GM21423 (cell line): ENCODE measurements around the gene KIFAP3.
"Not testable (repeated sequence)": the region's sequence is repeated elsewhere in the genome, so short reads cannot be mapped to it uniquely, and the experiment has no call there.

Experiments used
- ATAC-seq: cut with Tn5 transposase; IDR thresholded peaks from one replicate; pipeline ENCODE4 v1.9.1; 2021; ENCODE audit warnings: mild to moderate bottlenecking, moderate library complexity; ENCODE audit not compliant: unreplicated experiment

KIFAP3 gene

GRCh38 chr1:169892176-169892926, 182.1 kb downstream of the KIFAP3 start:
- no peak for ATAC-seq

DNA sequence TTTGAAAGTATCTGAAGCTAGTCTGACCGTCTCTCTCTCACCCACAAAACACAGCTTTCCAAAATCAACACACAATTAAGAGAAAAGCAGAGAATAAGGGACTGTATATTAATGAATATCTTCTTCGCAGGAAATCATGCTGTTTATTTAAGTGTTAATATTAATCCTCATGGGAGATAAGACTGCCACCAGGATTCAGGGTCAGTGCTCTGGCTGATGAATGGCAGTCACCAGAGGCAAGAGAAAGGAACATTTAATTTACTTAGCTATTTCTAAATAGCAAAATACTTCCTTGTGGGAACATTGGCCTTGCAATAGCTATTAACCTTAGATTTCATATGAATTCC, 183.0 kb downstream of the KIFAP3 start:
- no peak for ATAC-seq

GRCh38 chr1:169890761-169891538, 183.5 kb downstream of the KIFAP3 start:
- peak; percentile 28 for ATAC-seq

DNA sequence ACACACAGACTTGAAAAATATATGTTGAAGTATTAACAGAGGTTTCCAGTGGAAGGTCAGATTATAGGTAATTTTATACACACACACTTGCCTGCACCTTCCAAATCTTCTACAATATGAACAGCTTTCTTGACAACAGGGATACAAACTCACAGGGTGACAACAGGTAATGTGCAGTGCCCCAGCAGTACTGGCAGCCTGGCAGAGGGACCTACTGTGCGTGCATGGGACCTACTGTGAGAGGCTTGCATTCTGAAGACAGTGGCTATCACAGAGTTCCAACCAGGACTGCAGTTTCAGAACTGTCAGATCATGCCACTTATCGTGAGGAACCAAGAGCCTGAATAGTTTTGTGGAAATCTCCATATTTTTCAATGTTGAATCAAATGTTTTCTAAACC, 184.6 kb downstream of the KIFAP3 start:
- ATAC-seq = no peak

DNA sequence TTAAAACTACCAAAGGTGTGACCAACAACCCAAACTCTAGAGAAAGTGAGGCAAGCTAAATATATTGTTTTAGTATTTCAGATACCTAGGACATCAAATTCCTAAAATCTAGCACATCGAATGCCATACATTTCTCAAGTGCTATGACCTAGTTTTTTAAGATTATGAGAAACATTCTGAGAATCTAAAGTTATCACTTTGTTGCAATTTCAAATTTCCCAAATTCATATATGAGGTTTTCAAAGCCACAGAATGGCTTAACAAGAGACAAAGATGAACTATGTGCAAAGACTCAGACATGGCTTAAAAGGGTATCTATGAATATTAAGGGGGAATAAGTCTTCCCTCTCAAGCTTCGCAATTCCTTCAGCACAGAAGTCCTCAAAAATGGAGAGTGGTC, 187.6 kb downstream of the KIFAP3 start:
- no peak for ATAC-seq

GRCh38 chr1:169886422-169886821, 188.1 kb downstream of the KIFAP3 start:
- no peak for ATAC-seq

GRCh38 chr1:169885207-169885606, 189.3 kb downstream of the KIFAP3 start:
- no peak for ATAC-seq

- ATAC-seq = no peak
These were observed 189.9 kb downstream of the KIFAP3 start for GRCh38 chr1:169884634-169885033.

- no peak for ATAC-seq
These were observed 192.4 kb downstream of the KIFAP3 start for GRCh38 chr1:169882039-169882511.

DNA sequence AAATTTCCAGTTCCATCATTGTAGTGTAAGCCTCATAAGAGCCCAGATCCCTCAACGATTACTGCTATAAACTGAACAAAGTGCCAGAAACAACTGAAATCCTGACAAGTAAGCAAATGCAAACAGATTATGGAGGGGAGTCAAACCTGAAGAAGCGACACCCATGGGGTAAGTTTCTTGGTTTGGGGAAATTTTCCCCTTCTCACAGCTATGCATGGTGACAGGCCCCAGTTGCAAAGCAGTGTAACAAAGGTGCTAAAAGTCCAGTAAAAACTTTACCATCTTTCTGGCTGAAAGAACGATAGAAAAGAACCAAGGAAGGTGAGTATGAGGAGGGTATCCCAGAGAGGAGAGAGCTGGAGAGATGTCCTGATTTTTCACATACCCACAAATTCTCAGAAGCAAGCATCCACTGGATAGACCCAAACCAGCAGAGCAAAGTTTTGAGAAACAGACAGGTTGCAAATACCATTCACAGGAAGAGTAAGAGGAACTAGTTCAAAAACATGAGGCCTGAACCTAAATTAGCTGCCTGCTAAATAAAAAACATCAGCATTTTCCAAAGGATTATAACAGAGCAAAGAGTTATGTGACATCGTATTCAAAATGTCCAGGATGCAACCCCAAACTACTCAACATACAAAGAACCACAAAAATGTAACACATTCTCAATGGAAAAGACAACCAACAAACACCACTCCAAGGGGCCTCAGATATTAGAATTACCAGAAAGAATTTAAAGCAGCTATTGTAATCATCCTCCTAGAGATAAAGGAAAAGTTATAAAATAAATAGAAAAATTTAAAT, 195.3 kb downstream of the KIFAP3 start:
- ATAC-seq = no peak

DNA sequence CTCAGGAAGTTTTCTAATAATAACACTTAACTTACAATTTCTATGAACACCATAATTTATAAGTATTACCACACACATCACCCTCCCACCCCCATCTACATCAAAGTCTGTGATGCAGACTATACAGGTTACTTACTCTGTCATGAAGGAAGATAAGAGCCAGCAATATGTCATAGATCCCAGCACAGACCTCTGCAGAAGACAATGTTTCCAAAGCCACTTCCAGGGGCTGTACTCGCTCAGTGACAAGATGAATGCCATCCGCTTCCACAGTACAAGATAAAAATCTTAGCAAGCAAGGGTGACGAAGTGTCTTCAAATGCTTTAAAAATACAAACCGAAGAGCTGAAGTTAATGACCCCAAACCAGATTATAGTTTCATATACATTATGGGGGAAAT, 196.0 kb downstream of the KIFAP3 start:
- no peak for ATAC-seq

GRCh38 chr1:169877800-169878491, 196.5 kb downstream of the KIFAP3 start:
- no peak for ATAC-seq

DNA sequence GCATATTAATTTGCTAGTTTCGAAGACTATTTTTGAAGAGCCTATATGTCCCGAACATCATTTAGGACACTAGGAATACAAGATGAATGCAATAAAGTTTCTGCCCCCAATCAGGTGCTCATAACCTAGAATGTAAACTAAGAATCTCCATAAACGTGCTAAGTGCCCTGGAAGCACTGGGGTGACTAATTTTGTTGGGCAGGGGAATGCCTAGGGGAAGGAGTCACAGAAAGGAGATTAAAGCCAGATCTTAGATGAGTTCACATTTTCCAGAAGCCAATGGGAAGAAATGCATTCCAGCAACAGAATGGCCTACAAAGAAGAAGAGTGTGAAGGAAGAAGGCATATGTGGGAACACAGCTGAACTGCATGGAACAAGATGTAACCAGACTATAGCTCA, 200.3 kb downstream of the KIFAP3 start:
- no peak for ATAC-seq

DNA sequence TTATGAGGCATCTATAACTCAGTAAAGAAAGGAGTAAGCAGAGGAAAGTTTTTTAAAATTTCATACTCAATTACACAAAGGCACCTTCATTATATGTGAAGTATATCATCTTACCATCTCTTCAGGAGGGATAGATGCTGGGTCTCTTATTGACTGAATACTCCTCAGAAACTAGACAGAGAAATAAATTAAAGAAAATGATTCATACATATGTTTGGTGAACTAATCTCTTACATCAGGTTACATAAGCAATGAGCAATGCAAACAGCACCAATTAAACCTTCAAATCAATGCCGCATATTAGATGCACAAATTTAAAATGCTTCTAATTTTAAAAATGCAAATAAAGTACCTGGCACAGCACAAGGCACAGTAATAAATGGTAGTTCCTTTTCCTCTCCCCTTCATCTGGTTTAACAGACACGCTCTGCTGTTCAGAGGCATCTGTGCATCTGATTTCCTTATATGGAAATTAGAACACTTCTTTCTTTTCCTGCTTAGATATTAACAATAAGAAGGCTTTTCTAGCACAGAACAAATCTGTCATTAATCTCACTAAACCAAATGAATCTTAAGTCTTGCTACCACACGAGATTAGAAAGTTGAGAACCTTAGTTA, 200.8 kb downstream of the KIFAP3 start:
- ATAC-seq = no peak

- no peak for ATAC-seq
These were observed 201.6 kb downstream of the KIFAP3 start for GRCh38 chr1:169872906-169873305.

DNA sequence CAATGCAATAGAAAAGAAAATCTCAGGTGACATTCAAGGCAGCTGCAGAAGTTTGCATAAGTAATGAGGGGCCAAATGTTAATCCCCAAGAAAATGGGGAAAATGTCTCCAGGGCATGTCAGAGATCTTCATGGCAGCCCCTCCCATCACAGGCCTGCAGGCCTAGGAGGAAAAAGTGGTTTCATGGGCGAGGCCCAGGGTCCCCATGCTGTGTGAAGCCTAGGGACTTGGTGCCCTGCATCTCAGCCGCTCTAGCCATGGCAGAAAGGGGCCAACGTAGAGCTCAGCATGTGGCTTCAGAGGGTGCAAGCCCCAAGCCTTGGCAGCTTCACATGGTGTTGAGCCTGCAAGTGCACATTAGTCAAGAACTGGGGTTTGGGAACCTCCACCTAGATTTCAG, 202.5 kb downstream of the KIFAP3 start:
- not testable (repeated sequence) for ATAC-seq
